HUES6 (cell line): ENCODE measurements around the gene RNF152.

Source experiments
- H3K27ac ChIP-seq: 2 replicates; pipeline ENCODE4 v1.7.0; 2013; ENCODE audit warnings: low read depth, mild to moderate bottlenecking, low read length, inconsistent platforms
- H3K27me3 ChIP-seq: 2 replicates; pipeline ENCODE4 v1.6.1; 2013; ENCODE audit warnings: low read length; ENCODE audit not compliant: control insufficient read depth, insufficient read depth
- H3K36me3 ChIP-seq: 2 replicates; pipeline ENCODE4 v1.6.1; 2013; ENCODE audit warnings: low read length; ENCODE audit not compliant: control insufficient read depth, insufficient read depth
- H3K4me1 ChIP-seq: 2 replicates; pipeline ENCODE4 v1.6.1; 2013; ENCODE audit warnings: low read length; ENCODE audit not compliant: control insufficient read depth, insufficient read depth
- H3K4me3 ChIP-seq: 2 replicates; pipeline ENCODE4 v1.5.1; 2013; ENCODE audit warnings: low read depth, low read length
- H3K9ac ChIP-seq: one replicate; pipeline ENCODE4 v1.6.1; 2013; ENCODE audit warnings: mild to moderate bottlenecking, low read length
- H3K9me3 ChIP-seq: 2 replicates; pipeline ENCODE4 v1.6.1; 2013; ENCODE audit warnings: low read depth, low read length; ENCODE audit not compliant: control insufficient read depth, insufficient read depth

The RNF152 gene

GRCh38 chr18:61833978-61834377, 58.8 kb downstream of the RNF152 start:
- Histone ChIP-seq H3K4me1 (no peaks in the 10 kb centered on the region), H3K9ac (no peak overlapping the region), H3K4me3 (no peak overlapping the region), H3K9me3 (no peaks in the 10 kb centered on the region), H3K36me3 (no peaks in the 10 kb centered on the region), H3K27ac (no peak overlapping the region), H3K27me3 (no peaks in the 10 kb centered on the region)

DNA sequence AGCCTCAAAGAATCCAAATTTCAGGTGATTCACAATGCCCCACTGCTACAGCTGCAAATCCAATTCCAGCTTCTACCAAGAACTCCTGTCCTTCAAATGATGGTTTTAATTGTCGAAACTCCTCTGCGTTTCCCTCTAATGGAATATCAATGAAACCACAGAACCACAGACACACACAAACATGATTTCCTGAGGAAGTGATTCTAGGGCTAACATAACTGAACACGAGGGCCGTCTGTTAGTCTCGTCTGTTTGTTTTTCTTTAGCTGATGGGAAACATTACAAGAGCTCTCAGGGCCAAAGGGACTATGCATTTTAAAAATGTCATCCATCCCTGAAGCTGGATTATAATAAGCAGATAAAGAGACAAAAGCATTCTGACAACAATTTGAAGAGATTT, 59.4 kb downstream of the RNF152 start:
- H3K27me3 ChIP-seq: no peaks in the 10 kb centered on the region
- no peak overlapping the region for H3K27ac ChIP-seq
- H3K9ac ChIP-seq: no peak overlapping the region
- no peaks in the 10 kb centered on the region for H3K36me3 ChIP-seq
- no peaks in the 10 kb centered on the region for H3K4me1 ChIP-seq
- no peak overlapping the region for H3K4me3 ChIP-seq
- no peaks in the 10 kb centered on the region for H3K9me3 ChIP-seq

GRCh38 chr18:61832858-61833257, 59.9 kb downstream of the RNF152 start:
- no peak overlapping the region for H3K27ac ChIP-seq

DNA sequence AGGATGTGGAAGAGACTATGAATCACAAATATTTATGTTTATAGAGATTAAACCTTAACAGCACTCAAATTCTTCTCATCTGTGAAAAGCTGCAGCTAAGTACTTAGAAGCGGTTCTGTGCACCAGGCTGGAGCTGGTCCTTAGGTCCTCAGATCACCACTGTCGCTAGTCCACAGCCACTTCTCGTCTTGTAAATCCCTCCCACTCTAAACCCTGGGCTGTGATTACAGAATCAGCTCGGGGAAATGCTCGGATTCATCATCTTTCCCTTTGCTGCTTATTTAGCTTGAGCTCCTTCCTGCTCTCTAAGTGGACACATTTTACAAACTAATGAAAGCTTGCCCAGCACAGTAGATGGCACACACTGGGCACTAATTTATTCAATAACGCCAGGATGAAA, 61.7 kb downstream of the RNF152 start:
- no peaks in the 10 kb centered on the region for H3K27me3 ChIP-seq
- H3K4me3 ChIP-seq: no peak overlapping the region
- H3K27ac ChIP-seq: no peak overlapping the region
- no peaks in the 10 kb centered on the region for H3K9me3 ChIP-seq
- H3K9ac ChIP-seq: no peak overlapping the region
- no peaks in the 10 kb centered on the region for H3K36me3 ChIP-seq
- H3K4me1 ChIP-seq: peaks cover 7% of the 10 kb centered on the region

More at GRCh38 chr18:61832858-61833257, 59.9 kb downstream of the RNF152 start:
- H3K9ac ChIP-seq: no peak overlapping the region
- no peaks in the 10 kb centered on the region for H3K36me3 ChIP-seq
- 0 out of 2 replicates have a peak, but pooled peaks cover 3% of the 10 kb centered on the region for H3K4me1 ChIP-seq
- H3K9me3 ChIP-seq: no peaks in the 10 kb centered on the region
- H3K4me3 ChIP-seq: no peak overlapping the region
- H3K27me3 ChIP-seq: no peaks in the 10 kb centered on the region

DNA sequence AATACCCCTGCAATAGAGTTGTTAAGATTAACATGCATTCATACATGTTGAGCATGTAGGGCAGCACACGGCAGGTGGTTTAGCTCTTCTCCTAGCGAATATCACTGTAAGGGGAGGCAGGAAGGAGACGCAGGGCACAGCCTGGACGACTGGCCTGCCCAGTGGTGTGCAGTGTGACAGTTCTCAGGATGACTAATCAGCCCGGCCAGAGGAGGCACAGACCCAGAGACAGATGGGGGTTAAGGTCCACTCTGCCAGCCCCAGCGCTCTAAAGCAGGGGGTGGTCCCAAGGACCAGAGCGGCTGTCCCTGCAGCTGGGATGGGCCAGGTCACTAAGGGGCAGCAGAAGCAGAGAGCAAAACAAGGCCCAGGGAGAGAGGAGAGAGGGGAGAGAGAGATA, 63.7 kb downstream of the RNF152 start:
- H3K27me3 ChIP-seq: no peaks in the 10 kb centered on the region
- H3K36me3 ChIP-seq: no peaks in the 10 kb centered on the region
- no peaks in the 10 kb centered on the region for H3K9me3 ChIP-seq
- no peak overlapping the region for H3K4me3 ChIP-seq
- H3K4me1 ChIP-seq: peaks cover 7% of the 10 kb centered on the region
- H3K9ac ChIP-seq: no peak overlapping the region
- no peak overlapping the region for H3K27ac ChIP-seq

DNA sequence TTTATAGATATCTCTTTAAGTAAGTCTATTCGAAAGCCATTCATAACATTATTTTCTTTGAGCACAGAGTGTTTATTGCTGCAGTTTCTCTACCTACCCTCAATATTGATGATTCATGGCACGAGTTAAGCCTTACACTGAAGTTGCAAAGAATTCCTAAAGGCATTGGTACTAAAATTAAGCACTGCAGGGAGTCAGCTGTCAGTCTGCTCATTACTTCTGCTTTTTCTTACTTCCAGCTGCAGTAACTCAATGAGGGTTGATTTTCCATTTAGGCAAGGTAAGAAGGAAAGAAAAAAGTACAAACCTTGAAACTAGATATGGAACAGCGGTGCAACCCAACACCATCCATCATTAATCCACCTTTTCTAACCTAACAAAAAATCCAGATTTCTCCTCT, 65.2 kb downstream of the RNF152 start:
- no peaks in the 10 kb centered on the region for H3K9me3 ChIP-seq
- H3K36me3 ChIP-seq: no peaks in the 10 kb centered on the region
- H3K4me3 ChIP-seq: no peak overlapping the region
- H3K4me1 ChIP-seq: peaks cover 7% of the 10 kb centered on the region
- H3K27ac ChIP-seq: no peak overlapping the region
- H3K9ac ChIP-seq: no peak overlapping the region
- no peaks in the 10 kb centered on the region for H3K27me3 ChIP-seq

DNA sequence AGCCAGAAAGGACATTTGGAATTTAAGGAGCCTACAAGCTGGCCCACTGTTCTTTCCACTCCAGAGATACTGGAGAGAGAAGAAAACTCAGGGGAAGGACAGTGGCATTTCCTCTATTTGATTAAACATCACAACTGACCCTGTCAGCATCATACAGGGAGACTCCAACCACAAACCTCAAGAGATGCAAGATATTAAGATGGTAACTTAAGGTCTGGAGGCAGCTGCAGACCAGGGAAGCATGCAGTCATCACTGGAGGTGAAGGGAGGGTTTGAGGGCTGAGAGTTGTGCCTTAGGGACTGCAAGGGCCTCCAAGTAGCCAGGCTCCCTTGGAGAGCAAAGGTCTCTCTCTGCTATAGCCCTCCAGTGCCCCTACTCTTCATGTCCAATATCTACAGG, 67.4 kb downstream of the RNF152 start:
- Histone ChIP-seq H3K27me3 (no peaks in the 10 kb centered on the region), H3K9me3 (no peaks in the 10 kb centered on the region), H3K36me3 (no peaks in the 10 kb centered on the region), H3K4me3 (no peak overlapping the region), H3K27ac (no peak overlapping the region), H3K4me1 (peaks cover 7% of the 10 kb centered on the region), H3K9ac (no peak overlapping the region)

DNA sequence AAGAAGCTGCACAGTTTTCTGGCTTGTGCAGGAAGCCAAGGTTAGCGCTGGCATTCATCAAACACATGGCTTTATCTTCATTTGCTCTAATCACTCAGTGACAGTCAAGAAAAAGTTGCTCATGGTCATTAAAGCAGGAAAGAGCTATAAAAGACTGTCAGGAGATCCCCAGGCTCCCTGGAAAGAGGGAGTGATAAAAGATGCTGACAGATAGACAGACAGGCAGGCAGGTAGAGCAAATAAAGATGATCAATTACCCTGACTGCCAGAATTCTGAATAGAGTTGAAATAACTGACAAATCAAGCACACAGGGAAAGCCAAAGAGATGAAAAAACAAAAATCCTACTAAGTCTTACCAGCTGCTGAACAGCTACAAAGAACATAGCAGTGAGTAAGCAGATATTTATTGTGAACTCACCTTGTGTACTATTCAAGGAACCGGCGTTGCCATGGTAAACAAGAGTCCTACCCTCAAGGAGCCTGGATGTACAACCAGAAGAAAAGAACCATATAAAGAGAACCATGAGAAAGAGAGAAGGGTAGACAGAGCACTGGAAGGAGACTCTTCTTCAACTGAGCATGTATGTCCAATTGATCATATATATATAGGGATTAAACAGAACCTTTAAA, 68.0 kb downstream of the RNF152 start:
- H3K27ac ChIP-seq: no peak overlapping the region
- H3K4me1 ChIP-seq: peaks cover 7% of the 10 kb centered on the region
- H3K27me3 ChIP-seq: no peaks in the 10 kb centered on the region
- H3K9ac ChIP-seq: no peak overlapping the region
- no peak overlapping the region for H3K4me3 ChIP-seq
- H3K36me3 ChIP-seq: no peaks in the 10 kb centered on the region
- H3K9me3 ChIP-seq: no peaks in the 10 kb centered on the region

DNA sequence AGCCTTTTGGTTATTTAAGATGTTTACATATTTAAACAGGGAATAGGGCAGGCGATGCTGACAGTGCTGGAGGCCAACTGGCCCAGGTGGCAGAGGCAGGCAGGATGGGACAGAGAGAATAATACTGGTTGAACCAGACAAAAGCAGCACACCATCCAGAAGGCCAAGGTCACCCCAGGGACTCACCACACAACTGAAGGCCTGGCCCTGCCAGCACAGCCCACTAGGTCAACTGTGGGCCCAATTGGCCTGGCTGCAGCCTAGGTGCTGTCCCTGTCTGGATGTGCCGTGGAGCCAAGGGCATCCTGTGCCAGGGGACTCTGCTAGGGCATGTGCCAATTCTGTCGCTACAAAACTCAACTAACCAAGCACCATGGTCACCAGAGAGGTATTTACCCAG, 69.2 kb downstream of the RNF152 start:
- Histone ChIP-seq H3K4me3 (no peak overlapping the region), H3K36me3 (no peaks in the 10 kb centered on the region), H3K9me3 (no peaks in the 10 kb centered on the region), H3K9ac (no peak overlapping the region), H3K4me1 (peaks cover 7% of the 10 kb centered on the region), H3K27me3 (no peaks in the 10 kb centered on the region), H3K27ac (no peak overlapping the region)

DNA sequence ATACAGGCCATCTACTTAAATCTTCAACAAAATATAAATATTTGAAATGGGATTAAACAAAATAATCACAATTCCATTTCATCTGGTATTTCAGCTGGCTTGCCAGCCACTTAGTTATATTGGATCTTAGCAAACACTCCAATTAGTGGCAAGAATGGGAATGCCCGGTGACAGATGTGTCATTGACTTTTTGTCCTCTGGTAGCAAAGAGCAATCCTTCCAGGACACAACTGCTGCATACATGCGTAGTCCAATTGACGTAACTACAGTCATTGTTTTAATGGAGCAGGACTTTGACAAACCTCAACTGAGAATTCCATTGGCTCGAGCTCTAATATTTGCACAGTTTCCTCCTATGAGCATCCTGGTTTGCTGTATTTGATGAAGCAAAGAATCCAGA, 69.9 kb downstream of the RNF152 start:
- Histone ChIP-seq H3K9ac (no peak overlapping the region), H3K36me3 (no peaks in the 10 kb centered on the region), H3K9me3 (no peaks in the 10 kb centered on the region), H3K27ac (no peak overlapping the region), H3K27me3 (no peaks in the 10 kb centered on the region), H3K4me1 (peaks cover 5% of the 10 kb centered on the region), H3K4me3 (no peak overlapping the region)

- H3K27me3 ChIP-seq: no peaks in the 10 kb centered on the region
- H3K9me3 ChIP-seq: no peaks in the 10 kb centered on the region
- H3K27ac ChIP-seq: no peak overlapping the region
- no peak overlapping the region for H3K4me3 ChIP-seq
- H3K4me1 ChIP-seq: no peaks in the 10 kb centered on the region; the same call in 1 of the 2 replicates
- no peak overlapping the region for H3K9ac ChIP-seq
- no peaks in the 10 kb centered on the region for H3K36me3 ChIP-seq
These were observed 71.1 kb downstream of the RNF152 start for GRCh38 chr18:61821748-61822147.

- Histone ChIP-seq H3K9me3 (no peaks in the 10 kb centered on the region), H3K36me3 (no peaks in the 10 kb centered on the region), H3K9ac (no peak overlapping the region), H3K4me3 (no peak overlapping the region), H3K27ac (no peak overlapping the region), H3K27me3 (no peaks in the 10 kb centered on the region), H3K4me1 (no peaks in the 10 kb centered on the region; the same call in 1 of the 2 replicates)
These were observed 71.9 kb downstream of the RNF152 start for GRCh38 chr18:61820882-61821281.
